HG03565 (cell line): ENCODE measurements around the gene NOP9.
"Not testable (repeated sequence)": the region's sequence is repeated elsewhere in the genome, so short reads cannot be mapped to it uniquely, and the experiment has no call there.

Experiments used
- ATAC-seq: cut with Tn5 transposase; IDR thresholded peaks from one replicate; pipeline ENCODE4 v1.9.1; 2021; ENCODE audit warnings: mild to moderate bottlenecking, moderate library complexity; ENCODE audit not compliant: unreplicated experiment

The NOP9 gene

DNA sequence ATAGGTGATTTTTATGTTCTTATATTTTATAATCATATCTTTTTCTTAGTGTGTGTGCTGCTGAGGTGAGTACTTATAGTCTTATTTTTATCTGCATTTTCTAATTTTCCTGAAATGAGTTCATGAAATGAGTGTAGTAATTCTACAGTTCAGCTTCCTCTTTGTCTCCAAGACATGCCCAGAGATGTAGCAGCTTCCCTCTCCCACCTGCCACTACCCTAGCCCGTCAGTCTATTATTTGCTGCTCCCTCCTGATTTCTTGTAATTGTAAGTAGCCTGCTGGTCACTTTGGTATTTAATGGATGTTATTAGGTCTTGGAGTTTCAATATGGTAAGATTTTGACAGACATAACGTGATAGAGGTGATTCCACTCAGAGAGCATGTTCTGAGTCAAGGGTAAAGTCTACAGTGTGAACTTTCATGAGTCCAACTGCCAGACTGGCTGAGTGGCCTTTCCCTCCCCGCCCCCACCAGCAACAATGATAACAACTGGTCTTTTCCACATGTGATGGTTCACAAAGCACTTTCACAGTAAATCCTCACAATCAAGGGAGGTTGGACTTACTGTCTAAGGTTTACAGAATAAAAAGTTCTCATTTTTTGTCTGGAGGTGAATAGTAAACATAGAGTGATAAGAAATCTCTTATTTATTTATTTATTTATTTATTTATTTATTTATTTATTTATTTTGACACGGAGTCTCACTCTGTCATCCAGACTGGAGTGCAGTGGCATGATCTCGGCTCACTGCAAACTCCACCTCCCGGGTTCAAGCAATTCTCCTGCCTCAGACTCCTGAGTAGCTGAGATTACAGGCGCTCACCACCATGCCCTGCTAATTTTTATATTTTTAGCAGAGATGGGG, 44.4 kb downstream of the NOP9 start:
- ATAC-seq = no peak

GRCh38 chr14:24347134-24347533, 47.5 kb downstream of the NOP9 start:
- ATAC-seq = no peak

DNA sequence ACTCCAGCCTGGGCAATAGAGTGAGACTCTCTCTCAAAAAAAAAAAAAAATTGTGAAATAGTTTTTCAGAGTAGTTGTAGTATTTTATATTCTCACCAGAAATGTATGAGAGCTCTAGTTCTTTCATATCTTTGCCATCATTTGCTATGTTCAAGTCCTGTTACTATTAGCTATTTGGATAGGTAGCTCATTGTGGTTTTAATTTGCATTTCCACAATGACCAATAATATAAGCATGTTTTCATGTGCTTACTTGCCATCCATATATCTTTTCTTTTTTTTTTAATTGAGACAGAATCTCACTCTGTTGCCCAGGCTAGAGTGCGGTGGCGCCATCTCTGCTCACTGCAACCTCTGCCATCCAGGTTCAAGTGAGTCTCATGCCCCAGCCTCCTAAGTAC, 48.5 kb downstream of the NOP9 start:
- ATAC-seq = no peak

DNA sequence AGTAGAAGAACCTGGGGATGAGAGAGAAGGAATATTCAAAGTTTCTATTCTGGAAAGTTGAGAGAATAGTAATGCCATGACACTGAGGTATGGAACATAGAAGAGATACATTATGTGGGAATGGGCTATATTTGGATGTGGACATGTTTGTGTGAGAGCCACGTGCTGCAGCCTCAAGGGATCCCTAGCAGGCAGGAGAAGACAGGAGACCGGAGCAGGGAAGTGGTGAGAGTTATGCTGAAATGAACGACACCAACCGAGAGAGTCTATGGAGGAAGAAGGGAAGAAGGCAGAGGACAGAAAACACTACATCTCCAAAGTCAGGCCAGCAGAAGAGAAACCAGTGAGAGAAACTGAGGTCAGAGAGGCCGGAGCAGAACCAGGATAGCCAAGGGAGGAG, 50.1 kb downstream of the NOP9 start:
- ATAC-seq = no peak

GRCh38 chr14:24351517-24351916, 51.9 kb downstream of the NOP9 start:
- no peak for ATAC-seq

- no peak for ATAC-seq
Measured at GRCh38 chr14:24353559-24354481, 54.2 kb downstream of the NOP9 start.

GRCh38 chr14:24354482-24354825, 54.8 kb downstream of the NOP9 start:
- ATAC-seq = not testable (repeated sequence)

DNA sequence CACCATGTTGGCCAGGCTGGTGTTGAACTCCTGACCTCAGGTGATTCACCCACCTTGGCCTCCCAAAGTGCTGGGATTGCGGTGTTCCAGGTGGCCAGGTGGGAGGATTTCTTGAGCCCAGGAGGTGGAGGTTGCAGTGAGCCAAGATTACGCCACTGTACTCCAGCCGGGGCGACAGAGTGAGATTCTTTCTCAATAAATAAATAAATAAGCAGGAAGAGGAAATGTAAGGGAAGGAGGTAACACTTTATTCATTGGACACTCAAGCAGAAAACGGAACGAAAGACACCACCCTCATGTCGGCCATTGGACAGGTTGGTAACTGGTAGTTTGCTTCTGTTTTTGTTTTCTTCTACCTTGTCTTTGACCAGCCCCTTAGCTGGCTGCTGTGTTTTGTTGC, 55.4 kb downstream of the NOP9 start:
- no peak for ATAC-seq

DNA sequence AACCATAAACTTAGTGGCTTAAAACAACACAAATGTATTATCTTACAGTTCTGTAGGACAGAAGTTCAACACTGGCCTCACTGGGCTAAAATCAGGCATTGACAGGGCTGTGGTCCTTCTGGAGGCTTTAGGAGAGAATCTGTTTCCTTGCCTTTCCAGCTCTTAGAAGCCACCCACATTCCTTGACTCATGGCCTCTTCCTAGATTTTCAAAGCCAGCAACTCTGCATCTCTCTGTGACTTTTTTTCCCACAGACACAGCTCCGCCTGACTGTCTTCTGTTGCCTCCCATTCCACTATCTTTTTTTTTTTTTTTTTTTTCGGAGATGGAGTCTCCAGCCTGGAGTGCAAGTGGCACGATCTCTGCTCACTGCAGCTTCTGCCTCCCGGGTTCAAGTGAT, 56.6 kb downstream of the NOP9 start:
- no peak for ATAC-seq
